Measurements from ENCODE around the gene DPH5. TPM values are rescaled to one million over a fixed set of nuclear protein-coding genes. Genes with fewer than 3 reads are reported as not detected.
A peak's percentile ranks its signal among the peaks of the same experiment; 100 is the strongest.
"Not testable (repeated sequence)": the region's sequence is repeated elsewhere in the genome, so short reads cannot be mapped to it uniquely, and the experiment has no call there.

Gene DPH5
- total and polyA plus RNA-seq, 5 experiments from 2014 or later = 41.8 to 64.7 (median 60.5) TPM

GRCh38 chr1:101051688-101052638, 26.4 kb upstream of the DPH5 start:
- POLR2A ChIA-PET = interaction anchor here (0.6 to 1.2 kb wide), 2 partner anchors 14 to 61 kb away, joined by 3 to 4 read pairs; no protein-coding TSS in a partner anchor
- H3K27me3 Mint-ChIP-seq = no peaks in the 10 kb centered on the region
- peak overlapping the region; percentile 0 to 82 (median 55) for H3K27ac Mint-ChIP-seq
- H3K9me3 Mint-ChIP-seq = no peaks in the 10 kb centered on the region
- DNase-seq = no peak
- peak in 1 of 2 donors; percentile 30 for ATAC-seq
- peak overlapping the region in 1 of 10 donors; percentile 20 for H3K4me3 Mint-ChIP-seq
- peaks cover 4 to 7% (median 6%) of the 10 kb centered on the region in 3 donors for H3K36me3 Mint-ChIP-seq
- peaks cover 26 to 40% (median 31%) of the 10 kb centered on the region in 4 donors for H3K4me1 Mint-ChIP-seq

DNA sequence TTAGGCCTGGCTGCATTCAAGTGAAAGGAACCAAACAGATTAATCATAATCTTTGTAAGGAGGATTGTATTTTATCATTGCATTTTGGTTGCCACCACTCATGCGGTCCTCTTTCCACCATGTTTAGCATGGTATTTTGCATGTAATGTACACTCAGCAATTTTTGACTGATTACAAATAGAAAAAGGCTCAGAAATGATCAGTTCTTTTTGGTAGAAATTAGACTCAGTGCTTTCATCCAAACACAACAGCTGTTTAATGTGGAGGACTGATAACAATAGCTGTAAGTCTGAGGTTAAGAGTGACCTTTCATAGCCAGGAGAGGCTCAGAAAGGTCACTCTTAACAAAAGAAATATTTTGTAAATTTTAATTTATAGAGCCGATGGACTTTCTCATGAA, 25.3 kb upstream of the DPH5 start:
- Mint-ChIP-seq H3K9me3 (no peaks in the 10 kb centered on the region), H3K27me3 (no peaks in the 10 kb centered on the region), H3K4me3 (no peak overlapping the region), H3K4me1 (peaks cover 26 to 38% (median 30%) of the 10 kb centered on the region in 4 donors), H3K36me3 (peaks cover 4 to 13% (median 8%) of the 10 kb centered on the region in 3 donors), H3K27ac (peak overlapping the region in 1 of 10 donors; percentile 43)
- ATAC-seq (no peak), DNase-seq (no peak)
- POLR2A ChIA-PET = interaction anchor here (0.6 to 1.2 kb wide), 2 partner anchors 15 to 81 kb away, joined by 3 to 4 read pairs; no protein-coding TSS in a partner anchor

GRCh38 chr1:101044749-101045148, 19.2 kb upstream of the DPH5 start:
- peaks cover 11 to 25% (median 16%) of the 10 kb centered on the region in 3 donors for H3K36me3 Mint-ChIP-seq
- peaks cover 6 to 15% (median 11%) of the 10 kb centered on the region in 4 donors for H3K4me1 Mint-ChIP-seq
- POLR2A ChIA-PET = interaction anchor here (0.8 to 1.3 kb wide), 2 partner anchors 11 to 193 kb away, joined by 3 read pairs; no protein-coding TSS in a partner anchor
- ATAC-seq (no peak), DNase-seq (no peak)
- H3K4me3 Mint-ChIP-seq = no peak overlapping the region
- H3K27ac Mint-ChIP-seq = peak overlapping the region in 4 of 10 donors; percentile 27 to 62 (median 55)
- no peaks in the 10 kb centered on the region for H3K27me3 Mint-ChIP-seq
- H3K9me3 Mint-ChIP-seq = peaks cover 0 to 12% (median 7%) of the 10 kb centered on the region in 9 donors

- Mint-ChIP-seq H3K9me3 (peaks cover 0 to 13% (median 7%) of the 10 kb centered on the region in 9 donors), H3K36me3 (peaks cover 16 to 28% (median 21%) of the 10 kb centered on the region in 3 donors), H3K4me1 (peaks cover 2 to 12% (median 10%) of the 10 kb centered on the region in 4 donors), H3K4me3 (no peak overlapping the region), H3K27ac (peak overlapping the region in 3 of 10 donors; percentile 43 to 83 (median 48)), H3K27me3 (no peaks in the 10 kb centered on the region)
- POLR2A ChIA-PET = interaction anchor here (0.8 to 1.3 kb wide), 2 partner anchors 11 to 193 kb away, joined by 3 read pairs; no protein-coding TSS in a partner anchor
- DNase-seq (no peak), ATAC-seq (no peak)
Measured at GRCh38 chr1:101044259-101044658, 18.7 kb upstream of the DPH5 start.

DNA sequence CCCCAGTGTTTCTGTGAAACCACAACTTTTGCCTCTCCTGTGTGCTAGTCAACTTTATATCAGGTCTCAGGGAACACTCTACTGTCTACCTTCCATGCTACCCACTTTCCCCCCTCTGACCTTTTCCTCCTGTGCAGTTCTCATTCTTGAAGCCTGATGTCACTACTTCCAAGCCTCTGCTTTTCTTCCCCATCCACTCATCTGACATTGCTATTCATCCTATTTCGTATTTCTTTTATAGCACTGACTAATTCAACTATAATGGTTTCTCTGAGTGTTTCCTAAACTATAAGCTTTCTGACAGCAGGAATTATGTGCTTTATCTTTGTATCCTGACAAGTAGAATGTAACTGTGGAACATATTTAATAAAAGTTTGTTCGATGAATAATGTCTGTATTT, 18.2 kb upstream of the DPH5 start:
- peaks cover 4 to 12% (median 11%) of the 10 kb centered on the region in 4 donors for H3K4me1 Mint-ChIP-seq
- no peak for DNase-seq
- POLR2A ChIA-PET = interaction anchor here (0.8 to 1.3 kb wide), 2 partner anchors 12 to 194 kb away, joined by 3 read pairs; no protein-coding TSS in a partner anchor
- peaks cover 21 to 33% (median 25%) of the 10 kb centered on the region in 3 donors for H3K36me3 Mint-ChIP-seq
- H3K4me3 Mint-ChIP-seq = no peak overlapping the region
- H3K27ac Mint-ChIP-seq = no peak overlapping the region
- no peak for ATAC-seq
- H3K9me3 Mint-ChIP-seq = peaks cover 0 to 13% (median 7%) of the 10 kb centered on the region in 9 donors
- no peaks in the 10 kb centered on the region for H3K27me3 Mint-ChIP-seq

- Mint-ChIP-seq H3K36me3 (peaks cover 26 to 45% (median 34%) of the 10 kb centered on the region in 3 donors), H3K4me1 (peaks cover 14 to 22% (median 20%) of the 10 kb centered on the region in 4 donors), H3K27me3 (no peaks in the 10 kb centered on the region), H3K4me3 (no peak overlapping the region), H3K27ac (peak overlapping the region in 4 of 10 donors; percentile 16 to 73 (median 47)), H3K9me3 (peaks cover 0 to 13% (median 7%) of the 10 kb centered on the region in 9 donors)
- ATAC-seq (no peak), DNase-seq (no peak)
- POLR2A ChIA-PET = no interaction called here
Measured at GRCh38 chr1:101041300-101041699, 15.7 kb upstream of the DPH5 start.

DNA sequence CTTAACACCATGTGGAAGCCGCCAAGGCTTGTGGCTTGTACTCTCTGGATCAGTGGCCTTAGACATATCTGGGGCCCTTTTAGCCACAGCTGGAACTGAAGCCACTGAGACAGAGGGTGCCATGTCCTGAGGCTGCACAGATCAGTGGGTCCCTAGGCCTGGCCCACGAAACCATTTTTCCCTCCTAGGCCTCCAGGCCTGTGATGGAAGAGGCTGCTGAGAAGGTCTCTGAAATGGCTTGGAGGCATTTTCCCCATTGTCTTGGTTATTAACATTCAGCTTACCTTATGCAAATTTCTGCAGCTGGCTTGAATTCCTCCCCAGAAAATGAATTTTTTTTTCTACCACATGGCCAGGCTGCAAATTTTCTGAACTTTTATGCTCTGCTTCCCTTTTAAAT, 15.1 kb upstream of the DPH5 start:
- ATAC-seq (no peak), DNase-seq (no peak)
- Mint-ChIP-seq H3K36me3 (peaks cover 26 to 45% (median 28%) of the 10 kb centered on the region in 3 donors), H3K9me3 (peaks cover 0 to 13% (median 7%) of the 10 kb centered on the region in 9 donors), H3K4me3 (no peak overlapping the region), H3K4me1 (peaks cover 19 to 28% (median 26%) of the 10 kb centered on the region in 4 donors), H3K27me3 (no peaks in the 10 kb centered on the region), H3K27ac (peak overlapping the region in 4 of 10 donors; percentile 25 to 73 (median 52))
- POLR2A ChIA-PET = no interaction called here

- H3K4me3 Mint-ChIP-seq = no peak overlapping the region
- H3K9me3 Mint-ChIP-seq = peaks cover 0 to 13% (median 7%) of the 10 kb centered on the region in 9 donors
- no peaks in the 10 kb centered on the region for H3K27me3 Mint-ChIP-seq
- peaks cover 22 to 40% (median 31%) of the 10 kb centered on the region in 4 donors for H3K4me1 Mint-ChIP-seq
- no peak for DNase-seq
- peak overlapping the region in 2 of 10 donors; percentile 63 to 64 for H3K27ac Mint-ChIP-seq
- ATAC-seq = no peak
- POLR2A ChIA-PET = no interaction called here
- H3K36me3 Mint-ChIP-seq = peaks cover 25 to 37% (median 26%) of the 10 kb centered on the region in 3 donors
Measured at GRCh38 chr1:101039245-101039644, 13.7 kb upstream of the DPH5 start.

- H3K27me3 Mint-ChIP-seq = no peaks in the 10 kb centered on the region
- H3K4me1 Mint-ChIP-seq = peaks cover 25 to 51% (median 34%) of the 10 kb centered on the region in 4 donors
- peaks cover 0 to 13% (median 10%) of the 10 kb centered on the region in 9 donors for H3K9me3 Mint-ChIP-seq
- H3K27ac Mint-ChIP-seq = no peak overlapping the region
- POLR2A ChIA-PET = interaction anchor here (0.6 to 0.7 kb wide), 2 partner anchors 30 to 864 kb away, joined by 3 read pairs; no protein-coding TSS in a partner anchor
- ATAC-seq (no peak), DNase-seq (no peak)
- H3K4me3 Mint-ChIP-seq = no peak overlapping the region
- peaks cover 30 to 36% (median 31%) of the 10 kb centered on the region in 3 donors for H3K36me3 Mint-ChIP-seq
Measured at GRCh38 chr1:101037316-101037715, 11.7 kb upstream of the DPH5 start.

GRCh38 chr1:101033017-101033416, 7.4 kb upstream of the DPH5 start:
- Mint-ChIP-seq H3K27me3 (no peaks in the 10 kb centered on the region), H3K4me1 (peaks cover 22 to 77% (median 51%) of the 10 kb centered on the region in 4 donors), H3K4me3 (no peak overlapping the region), H3K9me3 (peaks cover 0 to 4% (median 0%) of the 10 kb centered on the region in 9 donors), H3K27ac (no peak overlapping the region), H3K36me3 (peaks cover 9 to 19% (median 18%) of the 10 kb centered on the region in 3 donors)
- DNase-seq (no peak), ATAC-seq (no peak)
- POLR2A ChIA-PET = no interaction called here

GRCh38 chr1:101032129-101032528, 6.5 kb upstream of the DPH5 start:
- not testable (repeated sequence) for H3K27ac Mint-ChIP-seq, DNase-seq, H3K27me3 Mint-ChIP-seq, H3K4me3 Mint-ChIP-seq, H3K9me3 Mint-ChIP-seq, ATAC-seq
- POLR2A ChIA-PET = interaction anchor here (0.9 to 2.8 kb wide), 2 partner anchors 105 to 204 kb away, joined by 3 to 7 read pairs; partner anchors contain the start of gene S1PR1
- Mint-ChIP-seq H3K36me3 (peaks cover 9 to 18% (median 14%) of the 10 kb centered on the region in 3 donors), H3K4me1 (peaks cover 26 to 82% (median 57%) of the 10 kb centered on the region in 4 donors)

- H3K9me3 Mint-ChIP-seq = peaks cover 0 to 4% (median 0%) of the 10 kb centered on the region in 9 donors
- POLR2A ChIA-PET = interaction anchor here (0.6 to 2.8 kb wide), 3 partner anchors 206 to 946 kb away, joined by 3 to 7 read pairs (median 5); partner anchors contain the start of gene S1PR1
- H3K36me3 Mint-ChIP-seq = peaks cover 9 to 13% (median 13%) of the 10 kb centered on the region in 3 donors
- H3K4me3 Mint-ChIP-seq = peak overlapping the region in 6 of 10 donors; percentile 6 to 45 (median 18)
- peak overlapping the region in 8 of 10 donors; percentile 2 to 81 (median 50) for H3K27ac Mint-ChIP-seq
- peaks cover 25 to 84% (median 57%) of the 10 kb centered on the region in 4 donors for H3K4me1 Mint-ChIP-seq
- no peaks in the 10 kb centered on the region for H3K27me3 Mint-ChIP-seq
- DNase-seq (no peak), ATAC-seq (no peak)
Measured at GRCh38 chr1:101030881-101031280, 5.3 kb upstream of the DPH5 start.
